Stomach (tissue), 19 donors: ENCODE data around the gene TALDO1. TPM values are rescaled to one million over a fixed set of nuclear protein-coding genes. Genes with fewer than 3 reads are reported as not detected.

Source experiments
- DNase-seq, 2 donors: peaks; one replicate each; pipeline versions ENCODE4 v3.0.0 to v3.0.0-alpha.2; 2013 to 2019
- H3K27ac ChIP-seq, 5 donors: fragments of 200-600 bp in 4 of 5; sonication (generic) in 4 of 5; one replicate each; pipeline ENCODE4 v1.5.1; 2013 to 2019; ENCODE audit warnings: mild to moderate bottlenecking in 1 of 5, moderate library complexity in 1 of 5
- H3K27me3 ChIP-seq, 3 donors: fragments of 200-600 bp; sonication (generic); one replicate each; pipeline ENCODE4 v1.5.1; 2017 to 2019; ENCODE audit warnings: mixed run types in 1 of 3
- H3K36me3 ChIP-seq, 4 donors: fragments of 200-600 bp; sonication (generic); 1 replicate in 3 of 4; 2 replicates in 1 of 4; pipeline ENCODE4 v1.5.1; 2016 to 2019
- H3K4me1 ChIP-seq, 4 donors: fragments of 200-600 bp; sonication (generic); one replicate each; pipeline ENCODE4 v1.5.1; 2016 to 2019
- H3K4me3 ChIP-seq, 4 donors: fragments of 200-600 bp; sonication (generic) in 3 of 4; one replicate each; pipeline ENCODE4 v1.5.1; 2016 to 2019; ENCODE audit warnings: mild to moderate bottlenecking in 1 of 4
- H3K9me3 ChIP-seq, 4 donors: fragments of 200-600 bp; sonication (generic); one replicate each; pipeline ENCODE4 v1.5.1; 2016 to 2019
- CTCF ChIP-seq, 7 experiments: fragments of 450-650 bp in 4 of 7; fragments of 200-600 bp in 3 of 7; sonication (generic) in 3 of 7; IDR thresholded peaks; one replicate each; pipeline ENCODE4 v1.5.1; 2016 to 2019; ENCODE audit warnings: antibody characterized with exemption in 7 of 7, control low read depth in 2 of 7, mild to moderate bottlenecking in 1 of 7
- EP300 ChIP-seq: sonication (generic); formaldehyde crosslinking; IDR thresholded peaks from one replicate; pipeline ENCODE4 v1.6.1; 2017; ENCODE audit warnings: antibody characterized with exemption
- POLR2A ChIP-seq, 4 donors: fragments of 450-650 bp; IDR thresholded peaks; one replicate each; pipeline ENCODE4 v1.6.1; 2016; ENCODE audit warnings: antibody characterized with exemption in 4 of 4, control low read depth in 2 of 4, mild to moderate bottlenecking in 1 of 4, moderate library complexity in 1 of 4
- POLR2AphosphoS5 ChIP-seq, 3 donors: sonication (generic); formaldehyde crosslinking; IDR thresholded peaks; one replicate each; pipeline ENCODE4 v1.6.1; 2016; ENCODE audit warnings: antibody characterized with exemption in 3 of 3
- WGBS, 5 donors: extraction: QIAGEN DNeasy Blood & Tissue Kit in 3 of 5; methylation state at CpG; one replicate each; pipeline versions ENCODE4 v1.1.5 to v1.1.7; 2013 to 2018; 5-methylcytosine and 5-hydroxymethylcytosine counted together
- intact Hi-C: fragments of 100-400 bp; cut with DNase I; formaldehyde crosslinking; loops from one replicate; pipeline ENCODE4 v1.15.1; 2023; ENCODE audit warnings: low total_unique reads
- long read RNA-seq, 10 donors: transcript quantifications; one replicate each; lab custom pipeline, GENCODE V29; 2026
- polyA plus RNA-seq, 3 donors: library from polyadenylated mRNA; stranded (reverse); fragments of 200-250 nt; gene quantifications; one replicate each; pipeline ENCODE4 v1.2.3, GENCODE V29; 2013
- total RNA-seq, 5 donors: library from RNA; depleted of rRNA; stranded (reverse); fragments of >200 nt; gene quantifications; one replicate each; pipeline versions ENCODE4 v1.1.0 to v1.2.3, GENCODE V29; 2014 to 2016
- donor health status: healthy with polysubstance abuse.
- donor health status: Bipolar disorder and iron deficiency.
- donor health status: healthy.

Gene TALDO1
- total RNA-seq (100 to 1,000 TPM in 4 of 5 donors, 10 to 100 TPM in 1; 85.9 to 258 (median 175) TPM), polyA plus RNA-seq (100 to 1,000 TPM; 139 to 214 (median 208) TPM)
- long read RNA-seq, donor 1, transcript TALDO1-201 (8 exons, 1,346 nt), result major isoform, 19 of 28 reads
- long read RNA-seq, donor 1, partial matches to known transcripts, result 6 of 28 reads
- long read RNA-seq, donor 1, other reads (novel, unspliced or antisense), result 0 of 28 reads
- long read RNA-seq, donor 2, transcript TALDO1-201 (8 exons, 1,346 nt), result major isoform, 25 of 31 reads
- long read RNA-seq, donor 2, partial matches to known transcripts, result 0 of 31 reads
- long read RNA-seq, donor 2, other reads (novel, unspliced or antisense), result 0 of 31 reads
- long read RNA-seq, donor 3, transcript TALDO1-201 (8 exons, 1,346 nt), result major isoform, 21 of 26 reads
- long read RNA-seq, donor 3, partial matches to known transcripts, result 0 of 26 reads
- long read RNA-seq, donor 3, other reads (novel, unspliced or antisense), result 0 of 26 reads
- long read RNA-seq, donor 4, transcript TALDO1-201 (8 exons, 1,346 nt), result major isoform, 7 of 7 reads
- long read RNA-seq, donor 4, partial matches to known transcripts, result 0 of 7 reads
- long read RNA-seq, donor 4, other reads (novel, unspliced or antisense), result 0 of 7 reads
- long read RNA-seq, donor 5, transcript TALDO1-201 (8 exons, 1,346 nt), result major isoform, 46 of 67 reads
- long read RNA-seq, donor 5, partial matches to known transcripts, result 15 of 67 reads
- long read RNA-seq, donor 5, other reads (novel, unspliced or antisense), result 0 of 67 reads
- long read RNA-seq, donor 6, transcript TALDO1-201 (8 exons, 1,346 nt), result major isoform, 84 of 114 reads
- long read RNA-seq, donor 6, partial matches to known transcripts, result 25 of 114 reads
- long read RNA-seq, donor 6, other reads (novel, unspliced or antisense), result 0 of 114 reads
- long read RNA-seq, donor 7, transcript TALDO1-206 (2 exons, 587 nt), result minor isoform, 6 of 61 reads
- long read RNA-seq, donor 7, transcript TALDO1-201 (8 exons, 1,346 nt), result major isoform, 47 of 61 reads
- long read RNA-seq, donor 7, partial matches to known transcripts, result 7 of 61 reads
- long read RNA-seq, donor 7, other reads (novel, unspliced or antisense), result 0 of 61 reads
- long read RNA-seq, donor 8, transcript TALDO1-201 (8 exons, 1,346 nt), result major isoform, 48 of 68 reads
- long read RNA-seq, donor 8, transcript TALDO1-206 (2 exons, 587 nt), result minor isoform, 5 of 68 reads
- long read RNA-seq, donor 8, partial matches to known transcripts, result 13 of 68 reads
- long read RNA-seq, donor 8, other reads (novel, unspliced or antisense), result 0 of 68 reads
- long read RNA-seq, donor 9, transcript TALDO1-201 (8 exons, 1,346 nt), result major isoform, 29 of 56 reads
- long read RNA-seq, donor 9, transcript TALDO1-206 (2 exons, 587 nt), result minor isoform, 7 of 56 reads
- long read RNA-seq, donor 9, partial matches to known transcripts, result 18 of 56 reads
- long read RNA-seq, donor 9, other reads (novel, unspliced or antisense), result 0 of 56 reads
- long read RNA-seq, donor 10, transcript TALDO1-201 (8 exons, 1,346 nt), result major isoform, 22 of 26 reads
- long read RNA-seq, donor 10, partial matches to known transcripts, result 0 of 26 reads
- long read RNA-seq, donor 10, other reads (novel, unspliced or antisense), result 0 of 26 reads

GRCh38 chr11:747158-748006, at the start of gene TALDO1:
Gene TALDO1, plus strand, starts transcription at chr11:747464. Its CDS starts 18 bp downstream, at chr11:747482.
- peak; percentile 95 to 97 for DNase-seq
- no peaks in the 10 kb centered on the region for H3K9me3 ChIP-seq
- TF ChIP-seq EP300, result no peak
- peak; percentile 19 to 83 (median 83) for TF ChIP-seq POLR2AphosphoS5 (IDR thresholded peaks at IDR 0.05)
- TF ChIP-seq CTCF (IDR thresholded peaks at IDR 0.05), result peak in 1 of 7 experiments; percentile 13

GRCh38 chr11:697811-698311, 49.4 kb upstream of the TALDO1 start:
- H3K36me3 ChIP-seq, result peaks cover 6 to 34% (median 28%) of the 10 kb centered on the region in 4 donors
- H3K4me3 ChIP-seq, result no peak overlapping the region
- DNase-seq, result no peak
- intact Hi-C loops, result no loop called here
- no peaks in the 10 kb centered on the region for H3K27me3 ChIP-seq
- H3K4me1 ChIP-seq, result peaks cover 44 to 67% (median 54%) of the 10 kb centered on the region in 4 donors
- WGBS, 5 donors, result 76 to 83% (median 82%) methylated on average over 11 of the region's 11 CpGs
- H3K9me3 ChIP-seq, result no peaks in the 10 kb centered on the region
- TF ChIP-seq POLR2AphosphoS5 (IDR thresholded peaks at IDR 0.05) (no peak), POLR2A (IDR thresholded peaks at IDR 0.05) (no peak), CTCF (IDR thresholded peaks at IDR 0.05) (no peak), EP300 (no peak)
- peak overlapping the region in 4 of 5 donors; percentile 95 to 100 (median 98) for H3K27ac ChIP-seq

More at GRCh38 chr11:747158-748006, at the start of gene TALDO1:
- WGBS, 5 donors, result 0 to 1% (median 0%) methylated on average over 6 to 112 of the region's 112 CpGs
- Histone ChIP-seq H3K36me3 (peaks cover 2 to 8% (median 7%) of the 10 kb centered on the region in 4 donors), H3K4me1 (peaks cover 25 to 53% (median 32%) of the 10 kb centered on the region in 4 donors), H3K4me3 (peak within 1 kb of the TSS; percentile 90 to 100 (median 96)), H3K27me3 (no peaks in the 10 kb centered on the region), H3K27ac (peak within 1 kb of the TSS; percentile 93 to 99 (median 96))
- intact Hi-C loops, result no loop called here

- Histone ChIP-seq H3K9me3 (no peaks in the 10 kb centered on the region), H3K27me3 (no peaks in the 10 kb centered on the region), H3K4me1 (peaks cover 46 to 67% (median 55%) of the 10 kb centered on the region in 4 donors), H3K27ac (peak overlapping the region in 4 of 5 donors; percentile 22 to 100 (median 98)), H3K4me3 (no peak overlapping the region), H3K36me3 (peaks cover 6 to 35% (median 29%) of the 10 kb centered on the region in 4 donors)
- intact Hi-C loops, result no loop called here
- WGBS, 5 donors, result 69 to 83% (median 75%) methylated on average over 17 of the region's 17 CpGs
- no peak for TF ChIP-seq EP300
- no peak for TF ChIP-seq CTCF (IDR thresholded peaks at IDR 0.05)
- no peak for TF ChIP-seq POLR2A (IDR thresholded peaks at IDR 0.05)
- no peak for TF ChIP-seq POLR2AphosphoS5 (IDR thresholded peaks at IDR 0.05)
- no peak for DNase-seq
Observed at GRCh38 chr11:698493-699115, 48.7 kb upstream of the TALDO1 start.
